ENCODE data around the gene DNAH9. TPM values are rescaled to one million over a fixed set of nuclear protein-coding genes. Genes with fewer than 3 reads are reported as not detected.

DNAH9 gene
- total and polyA plus RNA-seq, 2 of the 8 experiments (the other 6 are each of a cell fraction or from before 2014, with no cell fraction given) = 0.21 to 0.86 TPM

DNA sequence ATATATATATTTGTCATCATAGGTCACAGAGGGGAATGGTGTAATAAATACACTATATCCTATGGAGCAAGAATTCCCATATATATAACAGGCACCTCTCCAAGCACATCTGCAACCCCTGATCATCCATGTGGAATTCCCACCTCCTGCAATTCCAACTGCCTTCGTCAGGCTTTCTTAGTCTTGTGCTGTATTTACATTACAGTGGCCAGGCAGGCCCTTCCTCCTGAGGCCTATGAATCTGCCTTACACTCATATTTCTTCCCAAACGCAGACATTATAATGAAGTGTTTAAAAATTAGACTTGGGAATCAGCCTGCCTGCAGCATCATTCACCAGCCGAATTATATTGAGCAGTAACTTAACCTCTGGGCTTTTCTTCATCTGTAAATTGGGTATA lies 19.3 kb upstream of the DNAH9 start (continued):
- TF ChIP-seq, protein P1, sequence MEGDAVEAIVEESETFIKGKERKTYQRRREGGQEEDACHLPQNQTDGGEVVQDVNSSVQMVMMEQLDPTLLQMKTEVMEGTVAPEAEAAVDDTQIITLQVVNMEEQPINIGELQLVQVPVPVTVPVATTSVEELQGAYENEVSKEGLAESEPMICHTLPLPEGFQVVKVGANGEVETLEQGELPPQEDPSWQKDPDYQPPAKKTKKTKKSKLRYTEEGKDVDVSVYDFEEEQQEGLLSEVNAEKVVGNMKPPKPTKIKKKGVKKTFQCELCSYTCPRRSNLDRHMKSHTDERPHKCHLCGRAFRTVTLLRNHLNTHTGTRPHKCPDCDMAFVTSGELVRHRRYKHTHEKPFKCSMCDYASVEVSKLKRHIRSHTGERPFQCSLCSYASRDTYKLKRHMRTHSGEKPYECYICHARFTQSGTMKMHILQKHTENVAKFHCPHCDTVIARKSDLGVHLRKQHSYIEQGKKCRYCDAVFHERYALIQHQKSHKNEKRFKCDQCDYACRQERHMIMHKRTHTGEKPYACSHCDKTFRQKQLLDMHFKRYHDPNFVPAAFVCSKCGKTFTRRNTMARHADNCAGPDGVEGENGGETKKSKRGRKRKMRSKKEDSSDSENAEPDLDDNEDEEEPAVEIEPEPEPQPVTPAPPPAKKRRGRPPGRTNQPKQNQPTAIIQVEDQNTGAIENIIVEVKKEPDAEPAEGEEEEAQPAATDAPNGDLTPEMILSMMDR (IDR thresholded peaks at IDR 0.05; ENCODE audit: control extremely low read depth in 1 of 3, insufficient read depth in 1 of 3, low read depth in 1 of 3, low read length in 3 of 3) = no peak

Measured in H1 (cell line).